Activated CD4-positive, alpha-beta T cell treated with anti-CD3 and anti-CD28 coated beads, Interleukin-2, amount 10 ng/mL, durations not matched to agents 7 days and 5 days (primary cell): ENCODE results near the gene SHQ1. TPM values are rescaled to one million over a fixed set of nuclear protein-coding genes. Genes with fewer than 3 reads are reported as not detected.

Experiments
- CTCF ChIA-PET: fragments of 350-600 bp; sonication (Branson Sonifier 250); formaldehyde crosslinking; loops from one replicate; lab custom pipeline; 2021; ENCODE audit warnings: antibody characterized with exemption; lab: Charles Lee
- POLR2A ChIA-PET: fragments of 350-600 bp; sonication (Branson Sonifier 250); formaldehyde crosslinking; loops from one replicate; lab custom pipeline; 2021; ENCODE audit warnings: antibody characterized with exemption; lab: Charles Lee
- DNase-seq: peaks from one replicate; pipeline ENCODE4 v3.0.0-alpha.2; 2020
- H3K27ac Mint-ChIP-seq: one replicate; pipeline ENCODE4 v1.8.0; 2021; ENCODE audit warnings: mild to moderate bottlenecking, moderate library complexity, mixed read lengths
- H3K27me3 Mint-ChIP-seq: one replicate; pipeline ENCODE4 v1.8.0; 2021; ENCODE audit warnings: mixed read lengths
- H3K36me3 Mint-ChIP-seq: one replicate; pipeline ENCODE4 v1.8.0; 2021; ENCODE audit warnings: low read depth, mixed read lengths
- H3K4me1 Mint-ChIP-seq: one replicate; pipeline ENCODE4 v1.8.0; 2021; ENCODE audit warnings: mixed read lengths
- H3K4me3 Mint-ChIP-seq: one replicate; pipeline ENCODE4 v1.8.0; 2021; ENCODE audit warnings: mild to moderate bottlenecking, moderate library complexity, mixed read lengths
- H3K9me3 Mint-ChIP-seq: one replicate; pipeline ENCODE4 v1.8.0; 2021; ENCODE audit warnings: mixed read lengths
- total RNA-seq, 2 experiments: library from RNA; stranded (reverse); gene quantifications; one replicate each; pipeline ENCODE4 v1.2.3, GENCODE V29; 2021

The SHQ1 gene
- total RNA-seq, 2 experiments from 2014 or later = 22.1 to 24.2 TPM

GRCh38 chr3:72836923-72837322 is 11.3 kb downstream of the SHQ1 start:
- no peaks in the 10 kb centered on the region for H3K9me3 Mint-ChIP-seq
- ChIA-PET CTCF (interaction anchor here (0.6 kb wide), 1 partner anchor 92 kb away, joined by 3 read pairs; no protein-coding TSS in a partner anchor), POLR2A (no interaction called here)
- H3K36me3 Mint-ChIP-seq = peaks cover 50% of the 10 kb centered on the region
- no peak for DNase-seq
- H3K27ac Mint-ChIP-seq = no peak overlapping the region
- H3K27me3 Mint-ChIP-seq = no peaks in the 10 kb centered on the region
- peaks cover 7% of the 10 kb centered on the region for H3K4me1 Mint-ChIP-seq
- H3K4me3 Mint-ChIP-seq = no peak overlapping the region

GRCh38 chr3:72836416-72836815 is 11.8 kb downstream of the SHQ1 start:
- H3K4me1 Mint-ChIP-seq = peaks cover 7% of the 10 kb centered on the region
- ChIA-PET CTCF (interaction anchor here (0.6 kb wide), 2 partner anchors 92 to 961 kb away, joined by 3 read pairs; no protein-coding TSS in a partner anchor), POLR2A (no interaction called here)
- no peaks in the 10 kb centered on the region for H3K9me3 Mint-ChIP-seq
- H3K27ac Mint-ChIP-seq = no peak overlapping the region
- no peaks in the 10 kb centered on the region for H3K27me3 Mint-ChIP-seq
- H3K36me3 Mint-ChIP-seq = peaks cover 49% of the 10 kb centered on the region
- H3K4me3 Mint-ChIP-seq = no peak overlapping the region
- DNase-seq = no peak

- Mint-ChIP-seq H3K9me3 (no peaks in the 10 kb centered on the region), H3K27ac (no peak overlapping the region), H3K27me3 (no peaks in the 10 kb centered on the region), H3K36me3 (peaks cover 40% of the 10 kb centered on the region), H3K4me1 (no peaks in the 10 kb centered on the region), H3K4me3 (no peak overlapping the region)
- DNase-seq = no peak
- ChIA-PET CTCF (interaction anchor here (0.6 to 1.4 kb wide), 2 partner anchors 8 to 22 kb away, joined by 3 to 4 read pairs; no protein-coding TSS in a partner anchor), POLR2A (no interaction called here)
Measured at GRCh38 chr3:72830452-72831223, 17.6 kb downstream of the SHQ1 start.

GRCh38 chr3:72829701-72830100 is 18.5 kb downstream of the SHQ1 start:
- Mint-ChIP-seq H3K4me1 (no peaks in the 10 kb centered on the region), H3K4me3 (no peak overlapping the region), H3K27ac (no peak overlapping the region), H3K36me3 (peaks cover 32% of the 10 kb centered on the region), H3K9me3 (no peaks in the 10 kb centered on the region), H3K27me3 (no peaks in the 10 kb centered on the region)
- ChIA-PET POLR2A (no interaction called here), CTCF (no interaction called here)
- DNase-seq = no peak

GRCh38 chr3:72821161-72821781 is 27.0 kb downstream of the SHQ1 start:
- CTCF ChIA-PET = interaction anchor here (1.0 to 5.3 kb wide), 15 partner anchors 10 to 939 kb away, joined by 3 to 27 read pairs (median 4); no protein-coding TSS in a partner anchor

GRCh38 chr3:72820415-72820814 is 27.8 kb downstream of the SHQ1 start:
- Mint-ChIP-seq H3K27ac (peak overlapping the region; percentile 51), H3K27me3 (no peaks in the 10 kb centered on the region), H3K4me3 (no peak overlapping the region), H3K4me1 (peaks cover 12% of the 10 kb centered on the region), H3K36me3 (peaks cover 11% of the 10 kb centered on the region), H3K9me3 (no peaks in the 10 kb centered on the region)
- no peak for DNase-seq
- CTCF ChIA-PET = interaction anchor here (1.0 to 5.3 kb wide), 6 partner anchors 9 to 945 kb away, joined by 3 to 24 read pairs (median 3); no protein-coding TSS in a partner anchor
- POLR2A ChIA-PET = interaction anchor here (0.6 kb wide), 1 partner anchor 229 kb away, joined by 3 read pairs; no protein-coding TSS in a partner anchor

More at GRCh38 chr3:72821161-72821781, 27.0 kb downstream of the SHQ1 start:
- Mint-ChIP-seq H3K4me1 (peaks cover 10% of the 10 kb centered on the region), H3K27ac (no peak overlapping the region), H3K4me3 (no peak overlapping the region), H3K27me3 (no peaks in the 10 kb centered on the region), H3K9me3 (no peaks in the 10 kb centered on the region), H3K36me3 (peaks cover 7% of the 10 kb centered on the region)
- POLR2A ChIA-PET = no interaction called here
- peak; percentile 47 for DNase-seq

- Mint-ChIP-seq H3K4me3 (no peak overlapping the region), H3K27me3 (no peaks in the 10 kb centered on the region), H3K36me3 (peaks cover 16% of the 10 kb centered on the region), H3K9me3 (no peaks in the 10 kb centered on the region), H3K27ac (no peak overlapping the region), H3K4me1 (peaks cover 15% of the 10 kb centered on the region)
- ChIA-PET POLR2A (no interaction called here), CTCF (interaction anchor here (0.6 to 5.3 kb wide), 4 partner anchors 8 to 1158 kb away, joined by 3 to 24 read pairs (median 5); no protein-coding TSS in a partner anchor)
- no peak for DNase-seq
Measured at GRCh38 chr3:72818905-72819304, 29.3 kb downstream of the SHQ1 start.

- no peak for DNase-seq
- no peaks in the 10 kb centered on the region for H3K27me3 Mint-ChIP-seq
- ChIA-PET POLR2A (no interaction called here), CTCF (interaction anchor here (0.6 to 5.3 kb wide), 3 partner anchors 7 to 1158 kb away, joined by 3 to 24 read pairs (median 7); no protein-coding TSS in a partner anchor)
- no peaks in the 10 kb centered on the region for H3K9me3 Mint-ChIP-seq
- H3K4me1 Mint-ChIP-seq = peaks cover 15% of the 10 kb centered on the region
- H3K27ac Mint-ChIP-seq = no peak overlapping the region
- H3K4me3 Mint-ChIP-seq = no peak overlapping the region
- H3K36me3 Mint-ChIP-seq = peaks cover 19% of the 10 kb centered on the region
Measured at GRCh38 chr3:72818092-72818773, 30.0 kb downstream of the SHQ1 start.

- Mint-ChIP-seq H3K4me3 (no peak overlapping the region), H3K4me1 (peaks cover 15% of the 10 kb centered on the region), H3K9me3 (no peaks in the 10 kb centered on the region), H3K36me3 (peaks cover 24% of the 10 kb centered on the region), H3K27me3 (no peaks in the 10 kb centered on the region), H3K27ac (no peak overlapping the region)
- no peak for DNase-seq
- CTCF ChIA-PET = interaction anchor here (1.0 kb wide), 1 partner anchor 891 kb away, joined by 3 read pairs; no protein-coding TSS in a partner anchor
- POLR2A ChIA-PET = interaction anchor here (0.7 kb wide), 1 partner anchor 145 kb away, joined by 4 read pairs; no protein-coding TSS in a partner anchor
Measured at GRCh38 chr3:72816862-72817355, 31.3 kb downstream of the SHQ1 start.

- ChIA-PET POLR2A (no interaction called here), CTCF (no interaction called here)
- Mint-ChIP-seq H3K27me3 (no peaks in the 10 kb centered on the region), H3K36me3 (peaks cover 29% of the 10 kb centered on the region), H3K4me3 (no peak overlapping the region), H3K9me3 (no peaks in the 10 kb centered on the region), H3K4me1 (peaks cover 20% of the 10 kb centered on the region), H3K27ac (no peak overlapping the region)
- no peak for DNase-seq
Measured at GRCh38 chr3:72814308-72814707, 33.9 kb downstream of the SHQ1 start.

- no peak overlapping the region for H3K27ac Mint-ChIP-seq
- no peak overlapping the region for H3K4me3 Mint-ChIP-seq
- no peak for DNase-seq
- ChIA-PET POLR2A (no interaction called here), CTCF (interaction anchor here (1.1 to 3.8 kb wide), 3 partner anchors 9 to 11 kb away, joined by 3 to 24 read pairs (median 4); no protein-coding TSS in a partner anchor)
- no peaks in the 10 kb centered on the region for H3K9me3 Mint-ChIP-seq
- H3K36me3 Mint-ChIP-seq = peaks cover 33% of the 10 kb centered on the region
- H3K27me3 Mint-ChIP-seq = no peaks in the 10 kb centered on the region
- H3K4me1 Mint-ChIP-seq = peaks cover 16% of the 10 kb centered on the region
Measured at GRCh38 chr3:72812201-72812600, 36.0 kb downstream of the SHQ1 start.

- Mint-ChIP-seq H3K36me3 (peaks cover 30% of the 10 kb centered on the region), H3K9me3 (no peaks in the 10 kb centered on the region), H3K27me3 (no peaks in the 10 kb centered on the region), H3K4me1 (peaks cover 10% of the 10 kb centered on the region), H3K27ac (peak overlapping the region; percentile 2), H3K4me3 (no peak overlapping the region)
- no peak for DNase-seq
- ChIA-PET POLR2A (no interaction called here), CTCF (interaction anchor here (1.1 to 3.8 kb wide), 3 partner anchors 8 to 10 kb away, joined by 3 to 24 read pairs (median 4); no protein-coding TSS in a partner anchor)
Measured at GRCh38 chr3:72811571-72811970, 36.7 kb downstream of the SHQ1 start.
